ENCODE results near the gene CACNA1B. TPM values are rescaled to one million over a fixed set of nuclear protein-coding genes. Genes with fewer than 3 reads are reported as not detected.

The CACNA1B gene
- total RNA-seq, 2 donors from 2014 or later: 0.19 to 0.42 TPM

GRCh38 chr9:138077898-138078540 lies 200.4 kb downstream of the CACNA1B start:
- H3K27ac ChIP-seq: no peak overlapping the region
- H3K27me3 ChIP-seq: no peaks in the 10 kb centered on the region
- intact Hi-C loops (cut with DNase I): no loop called here
- H3K36me3 ChIP-seq: no peaks in the 10 kb centered on the region
- DNase-seq: no peak
- no peak overlapping the region for H3K9ac ChIP-seq (ENCODE audit: low read depth in 2 of 2, low read length in 2 of 2)
- no peak overlapping the region for H3K4me3 ChIP-seq
- no peaks in the 10 kb centered on the region for H3K4me1 ChIP-seq
- H3K9me3 ChIP-seq: no peaks in the 10 kb centered on the region
- TF ChIP-seq CTCF (IDR thresholded peaks at IDR 0.05): no peak

GRCh38 chr9:138078846-138079245 lies 201.3 kb downstream of the CACNA1B start:
- H3K4me1 ChIP-seq: no peaks in the 10 kb centered on the region
- H3K4me3 ChIP-seq: no peak overlapping the region
- H3K27me3 ChIP-seq: no peaks in the 10 kb centered on the region
- intact Hi-C loops (cut with DNase I): no loop called here
- H3K27ac ChIP-seq: no peak overlapping the region
- no peak for DNase-seq
- H3K9me3 ChIP-seq: no peaks in the 10 kb centered on the region
- no peaks in the 10 kb centered on the region for H3K36me3 ChIP-seq
- H3K9ac ChIP-seq (ENCODE audit: low read depth in 2 of 2, low read length in 2 of 2): no peak overlapping the region
- no peak for TF ChIP-seq CTCF (IDR thresholded peaks at IDR 0.05)

- intact Hi-C loops (cut with DNase I): no loop called here
- H3K4me3 ChIP-seq: no peak overlapping the region
- DNase-seq: no peak
Measured at GRCh38 chr9:138080979-138081378, 203.4 kb downstream of the CACNA1B start.

GRCh38 chr9:138082918-138083636 lies 205.5 kb downstream of the CACNA1B start:
- intact Hi-C loops (cut with DNase I): no loop called here

More at GRCh38 chr9:138080979-138081378, 203.4 kb downstream of the CACNA1B start:
- H3K36me3 ChIP-seq: no peaks in the 10 kb centered on the region
- no peaks in the 10 kb centered on the region for H3K9me3 ChIP-seq
- no peak for TF ChIP-seq CTCF (IDR thresholded peaks at IDR 0.05)
- no peak overlapping the region for H3K9ac ChIP-seq (ENCODE audit: low read depth in 2 of 2, low read length in 2 of 2)
- no peaks in the 10 kb centered on the region for H3K27me3 ChIP-seq
- H3K27ac ChIP-seq: no peak overlapping the region
- H3K4me1 ChIP-seq: no peaks in the 10 kb centered on the region

GRCh38 chr9:138083873-138084272 lies 206.3 kb downstream of the CACNA1B start:
- no peak overlapping the region for H3K4me3 ChIP-seq
- no peak for TF ChIP-seq CTCF (IDR thresholded peaks at IDR 0.05)
- no peak for DNase-seq
- H3K27ac ChIP-seq: no peak overlapping the region
- H3K36me3 ChIP-seq: no peaks in the 10 kb centered on the region
- no peaks in the 10 kb centered on the region for H3K27me3 ChIP-seq
- intact Hi-C loops (cut with DNase I): no loop called here
- H3K9ac ChIP-seq (ENCODE audit: low read depth in 2 of 2, low read length in 2 of 2): no peak overlapping the region
- H3K9me3 ChIP-seq: no peaks in the 10 kb centered on the region
- no peaks in the 10 kb centered on the region for H3K4me1 ChIP-seq

More at GRCh38 chr9:138082918-138083636, 205.5 kb downstream of the CACNA1B start:
- Histone ChIP-seq H3K27ac (no peak overlapping the region), H3K4me1 (no peaks in the 10 kb centered on the region), H3K9me3 (no peaks in the 10 kb centered on the region), H3K27me3 (no peaks in the 10 kb centered on the region), H3K36me3 (no peaks in the 10 kb centered on the region), H3K4me3 (no peak overlapping the region), H3K9ac (ENCODE audit: low read depth in 2 of 2, low read length in 2 of 2) (no peak overlapping the region)
- no peak for DNase-seq
- TF ChIP-seq CTCF (IDR thresholded peaks at IDR 0.05): no peak

Measured in colonic mucosa (tissue), 4 donors.